ENCODE results near the gene TUBA4A. TPM values are rescaled to one million over a fixed set of nuclear protein-coding genes. Genes with fewer than 3 reads are reported as not detected.

Gene TUBA4A
- total RNA-seq, 1 donor from 2014 or later, result 27.5 TPM

DNA sequence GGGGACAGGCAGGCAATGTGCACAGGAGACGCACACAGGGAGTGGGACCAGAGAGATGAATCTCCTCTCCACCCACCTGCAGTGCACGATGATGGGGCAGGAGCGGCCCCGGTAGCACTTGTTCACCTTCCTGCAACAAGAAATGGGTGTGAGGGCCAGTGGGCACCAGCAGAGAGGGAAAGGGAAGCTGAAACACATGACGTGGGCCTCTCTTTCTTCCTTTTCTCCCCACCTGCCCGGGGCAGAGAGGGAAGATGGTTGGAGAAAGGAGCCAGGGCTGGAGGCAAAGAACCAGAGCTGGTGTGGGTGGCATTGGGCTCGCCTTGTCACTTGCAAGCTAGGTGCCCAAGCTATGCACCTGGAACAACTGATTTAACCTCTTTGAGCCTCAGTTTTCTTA is 37.7 kb upstream of the TUBA4A start:
- Mint-ChIP-seq H3K9me3 (ENCODE audit: unreplicated experiment) (peaks cover 8% of the 10 kb centered on the region), H3K27ac (ENCODE audit: unreplicated experiment) (no peak overlapping the region), H3K4me1 (ENCODE audit: low read depth, unreplicated experiment) (peaks cover 3% of the 10 kb centered on the region), H3K36me3 (ENCODE audit: unreplicated experiment) (peaks cover 7% of the 10 kb centered on the region), H3K4me3 (ENCODE audit: unreplicated experiment) (no peak overlapping the region), H3K27me3 (ENCODE audit: unreplicated experiment) (peaks cover 9% of the 10 kb centered on the region)
- no peak for DNase-seq
- TF ChIP-seq CTCF (IDR thresholded peaks at IDR 0.05; ENCODE audit: partially characterized antibody, unreplicated experiment), result no peak

- H3K36me3 Mint-ChIP-seq (ENCODE audit: unreplicated experiment), result peaks cover 3% of the 10 kb centered on the region
- peaks cover 7% of the 10 kb centered on the region for H3K9me3 Mint-ChIP-seq (ENCODE audit: unreplicated experiment)
- no peak for TF ChIP-seq CTCF (IDR thresholded peaks at IDR 0.05; ENCODE audit: partially characterized antibody, unreplicated experiment)
- no peak overlapping the region for H3K27ac Mint-ChIP-seq (ENCODE audit: unreplicated experiment)
- peaks cover 7% of the 10 kb centered on the region for H3K4me1 Mint-ChIP-seq (ENCODE audit: low read depth, unreplicated experiment)
- H3K4me3 Mint-ChIP-seq (ENCODE audit: unreplicated experiment), result no peak overlapping the region
- DNase-seq, result no peak
- peaks cover 6% of the 10 kb centered on the region for H3K27me3 Mint-ChIP-seq (ENCODE audit: unreplicated experiment)
Measured at GRCh38 chr2:219290381-219291171, 36.9 kb upstream of the TUBA4A start.

DNA sequence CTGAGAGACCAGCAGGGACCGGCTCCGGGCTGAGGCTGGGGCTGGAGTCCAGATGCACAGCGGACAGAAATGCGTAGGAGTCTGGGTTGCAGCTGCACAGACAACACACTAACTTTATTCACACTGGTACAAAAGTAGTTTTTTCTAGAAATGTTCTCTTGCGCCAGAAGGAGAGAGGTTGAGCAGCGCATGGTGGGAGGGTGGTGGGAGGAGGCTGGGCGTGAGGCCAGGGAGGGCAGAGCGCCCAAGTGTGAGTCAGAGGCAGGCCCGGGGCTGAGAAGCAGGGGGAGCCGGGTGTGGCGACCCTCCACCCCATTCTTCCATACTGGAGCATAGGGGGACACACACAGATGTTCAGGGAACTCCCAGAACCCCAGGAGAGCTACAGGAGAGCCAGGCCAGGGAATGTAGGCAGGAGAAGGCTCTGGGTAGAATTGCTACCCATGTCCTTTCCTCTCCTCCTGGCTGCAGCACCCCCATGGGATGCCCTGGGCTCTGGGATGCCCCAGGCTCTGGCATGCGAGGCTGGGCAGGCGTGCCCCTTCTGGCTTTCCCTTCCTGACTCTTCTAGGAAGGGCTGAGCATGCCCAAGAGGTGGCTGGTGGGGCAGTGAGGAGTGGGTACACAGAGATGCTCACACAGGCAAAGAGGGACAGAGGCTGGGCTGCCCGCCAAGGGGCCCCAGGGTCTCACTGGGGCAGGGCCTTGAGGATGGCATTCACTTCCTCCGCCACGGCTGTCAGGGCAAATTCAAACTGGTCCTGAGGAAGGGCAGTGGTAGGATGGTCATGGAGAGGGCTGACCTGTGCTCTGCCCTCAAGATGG is 36.0 kb upstream of the TUBA4A start:
- TF ChIP-seq CTCF (IDR thresholded peaks at IDR 0.05; ENCODE audit: partially characterized antibody, unreplicated experiment), result no peak
- Mint-ChIP-seq H3K4me3 (ENCODE audit: unreplicated experiment) (no peak overlapping the region), H3K27ac (ENCODE audit: unreplicated experiment) (no peak overlapping the region), H3K36me3 (ENCODE audit: unreplicated experiment) (no peaks in the 10 kb centered on the region), H3K4me1 (ENCODE audit: low read depth, unreplicated experiment) (peaks cover 11% of the 10 kb centered on the region), H3K27me3 (ENCODE audit: unreplicated experiment) (peaks cover 4% of the 10 kb centered on the region), H3K9me3 (ENCODE audit: unreplicated experiment) (peaks cover 5% of the 10 kb centered on the region)
- no peak for DNase-seq

GRCh38 chr2:219289195-219289536 is 35.4 kb upstream of the TUBA4A start:
- peaks cover 9% of the 10 kb centered on the region for H3K4me1 Mint-ChIP-seq (ENCODE audit: low read depth, unreplicated experiment)
- DNase-seq, result no peak
- no peak overlapping the region for H3K4me3 Mint-ChIP-seq (ENCODE audit: unreplicated experiment)
- H3K27me3 Mint-ChIP-seq (ENCODE audit: unreplicated experiment), result peaks cover 3% of the 10 kb centered on the region
- no peak overlapping the region for H3K27ac Mint-ChIP-seq (ENCODE audit: unreplicated experiment)
- no peaks in the 10 kb centered on the region for H3K36me3 Mint-ChIP-seq (ENCODE audit: unreplicated experiment)
- H3K9me3 Mint-ChIP-seq (ENCODE audit: unreplicated experiment), result peaks cover 4% of the 10 kb centered on the region
- no peak for TF ChIP-seq CTCF (IDR thresholded peaks at IDR 0.05; ENCODE audit: partially characterized antibody, unreplicated experiment)
